Gastrocnemius medialis (tissue), 4 donors: Measurements from ENCODE around the gene CACNB4. TPM values are rescaled to one million over a fixed set of nuclear protein-coding genes. Genes with fewer than 3 reads are reported as not detected.

ENCODE experiments used
- ATAC-seq, 2 donors: fragments of 150-250 bp; one replicate each; pipeline ENCODE4 v1.9.1; 2016
- DNase-seq, 2 donors: peaks; one replicate each; pipeline ENCODE4 v3.0.0-alpha.2; 2019
- H3K27ac ChIP-seq, 4 donors: fragments of 200-600 bp; sonication (generic); 1 replicate in 1 of 4; 2 replicates in 3 of 4; pipeline ENCODE4 v1.5.1; 2016 to 2018; ENCODE audit warnings: mild to moderate bottlenecking in 2 of 4, moderate library complexity in 1 of 4
- H3K27me3 ChIP-seq, 3 donors: fragments of 200-600 bp; sonication (generic) in 2 of 3; 1 replicate in 1 of 3; 2 replicates in 2 of 3; pipeline versions ENCODE4 v1.5.1 to v1.6.0; 2016 to 2019; ENCODE audit warnings: mild to moderate bottlenecking in 1 of 3, moderate library complexity in 1 of 3
- H3K36me3 ChIP-seq, 2 donors: fragments of 200-600 bp; sonication (generic) in 1 of 2; one replicate each; pipeline ENCODE4 v1.5.1; 2017 to 2018
- H3K4me1 ChIP-seq, 2 donors: fragments of 200-600 bp; sonication (generic) in 1 of 2; one replicate each; pipeline ENCODE4 v1.5.1; 2016 to 2017; ENCODE audit warnings: mild to moderate bottlenecking in 2 of 2
- H3K4me3 ChIP-seq, 4 donors: fragments of 200-600 bp; sonication (generic) in 3 of 4; 1 replicate in 1 of 4; 2 replicates in 3 of 4; pipeline ENCODE4 v1.5.1; 2016 to 2019; ENCODE audit warnings: mild to moderate bottlenecking in 2 of 4
- H3K9me3 ChIP-seq, 3 donors: fragments of 200-600 bp; sonication (generic) in 2 of 3; 1 replicate in 1 of 3; 2 replicates in 2 of 3; pipeline ENCODE4 v1.5.1; 2016 to 2019
- CTCF ChIP-seq, 5 experiments: fragments of 450-650 bp in 3 of 5; fragments of 200-600 bp in 2 of 5; sonication (generic) in 2 of 5; IDR thresholded peaks in 4 of 5; conservative IDR thresholded peaks in 1 of 5; 1 replicate in 4 of 5; 2 replicates in 1 of 5; pipeline ENCODE4 v1.5.1; 2016 to 2019; ENCODE audit warnings: antibody characterized with exemption in 5 of 5, mild to moderate bottlenecking in 3 of 5, moderate library complexity in 3 of 5
- POLR2A ChIP-seq, 2 donors: fragments of 450-650 bp; IDR thresholded peaks; one replicate each; pipeline ENCODE4 v1.6.1; 2017; ENCODE audit warnings: antibody characterized with exemption in 2 of 2, mild to moderate bottlenecking in 2 of 2, moderate library complexity in 2 of 2
- in situ Hi-C, 4 donors: fragments of 200-750 bp; cut with MboI; loops; one replicate each; pipeline versions ENCODE4 v1.15.0 to v1.8.0; 2017; ENCODE audit warnings: low sequenced_read_pairs in 4 of 4
- intact Hi-C: fragments of 100-400 bp; cut with DNase I; formaldehyde crosslinking; loops from one replicate; pipeline ENCODE4 v1.15.1; 2023; ENCODE audit warnings: low total_unique reads
- total RNA-seq, 4 donors: library from RNA; depleted of rRNA; stranded (reverse); fragments of >200 nt; gene quantifications; one replicate each; pipeline versions ENCODE4 v1.1.0 to v1.2.3, GENCODE V29; 2016

CACNB4 gene
- total RNA-seq, 4 donors from 2014 or later = 0.04 to 0.56 (median 0.36) TPM

- TF ChIP-seq CTCF (IDR thresholded peaks at IDR 0.05 in 4 of 5, conservative IDR thresholded peaks at IDR 0.05 in 1 of 5) (no peak), POLR2A (IDR thresholded peaks at IDR 0.05) (no peak)
- Histone ChIP-seq H3K36me3 (no peaks in the 10 kb centered on the region), H3K9me3 (no peaks in the 10 kb centered on the region), H3K27me3 (no peaks in the 10 kb centered on the region), H3K27ac (no peak overlapping the region), H3K4me1 (peaks cover 0 to 2% of the 10 kb centered on the region in 2 donors), H3K4me3 (no peak overlapping the region)
- in situ Hi-C loops (no loop called here), intact Hi-C loops (no loop called here)
- DNase-seq (no peak), ATAC-seq (no peak)
These were observed 133.0 kb downstream of the CACNB4 start for GRCh38 chr2:151965884-151966283.

GRCh38 chr2:151961558-151961957, 137.3 kb downstream of the CACNB4 start:
- intact Hi-C loops (no loop called here), in situ Hi-C loops (no loop called here)
- H3K4me3 ChIP-seq = no peak overlapping the region
- peaks cover 8 to 20% of the 10 kb centered on the region in 2 donors for H3K4me1 ChIP-seq
- no peak for DNase-seq
- no peaks in the 10 kb centered on the region for H3K9me3 ChIP-seq
- H3K27me3 ChIP-seq = no peaks in the 10 kb centered on the region
- H3K27ac ChIP-seq = no peak overlapping the region
- TF ChIP-seq CTCF (IDR thresholded peaks at IDR 0.05 in 4 of 5, conservative IDR thresholded peaks at IDR 0.05 in 1 of 5) (no peak), POLR2A (IDR thresholded peaks at IDR 0.05) (no peak)
- no peak for ATAC-seq
- no peaks in the 10 kb centered on the region for H3K36me3 ChIP-seq

GRCh38 chr2:151959238-151959637, 139.6 kb downstream of the CACNB4 start:
- H3K27ac ChIP-seq = peak overlapping the region in 1 of 4 donors; percentile 41
- intact Hi-C loops = no loop called here
- no peaks in the 10 kb centered on the region for H3K36me3 ChIP-seq
- no peaks in the 10 kb centered on the region for H3K27me3 ChIP-seq
- TF ChIP-seq CTCF (IDR thresholded peaks at IDR 0.05 in 4 of 5, conservative IDR thresholded peaks at IDR 0.05 in 1 of 5) (no peak), POLR2A (IDR thresholded peaks at IDR 0.05) (no peak)
- in situ Hi-C loops = no loop called here
- H3K4me3 ChIP-seq = no peak overlapping the region
- DNase-seq = peak; percentile 26 to 30
- peaks cover 8 to 20% of the 10 kb centered on the region in 2 donors for H3K4me1 ChIP-seq
- ATAC-seq = peak; percentile 91 to 92
- no peaks in the 10 kb centered on the region for H3K9me3 ChIP-seq

- intact Hi-C loops (no loop called here), in situ Hi-C loops (no loop called here)
- H3K36me3 ChIP-seq = no peaks in the 10 kb centered on the region
- ATAC-seq = no peak
- DNase-seq = no peak
- H3K4me3 ChIP-seq = no peak overlapping the region
- no peak for TF ChIP-seq CTCF (IDR thresholded peaks at IDR 0.05 in 4 of 5, conservative IDR thresholded peaks at IDR 0.05 in 1 of 5)
- no peak for TF ChIP-seq POLR2A (IDR thresholded peaks at IDR 0.05)
- H3K4me1 ChIP-seq = peaks cover 0 to 6% of the 10 kb centered on the region in 2 donors
- H3K27ac ChIP-seq = no peak overlapping the region
- no peaks in the 10 kb centered on the region for H3K27me3 ChIP-seq
- no peaks in the 10 kb centered on the region for H3K9me3 ChIP-seq
These were observed 145.4 kb downstream of the CACNB4 start for GRCh38 chr2:151953467-151953866.
